Panc1 (cell line): ENCODE data around the gene MAML3. TPM values are rescaled to one million over a fixed set of nuclear protein-coding genes. Genes with fewer than 3 reads are reported as not detected.

ENCODE experiments used
- ATAC-seq: fragments of 200-7000 bp; cut with Tn5 transposase; 2 replicates; pipeline ENCODE4 v1.9.1; 2020; ENCODE audit warnings: mild to moderate bottlenecking, moderate library complexity
- BruUV-seq: library from RNA; stranded (reverse); fragments of 400-500 nt; replicated peaks from 2 replicates; lab custom pipeline; 2021; lab: Mats Ljungman, UMichigan
- CTCF ChIA-PET: fragments of 300-600 bp; sonication (Branson Sonifier 250); formaldehyde crosslinking; loops from one replicate; lab custom pipeline; 2022; ENCODE audit warnings: antibody characterized with exemption; lab: Charles Lee
- POLR2A ChIA-PET: fragments of 300-600 bp; sonication (Branson Sonifier 250); formaldehyde crosslinking; loops from one replicate; lab custom pipeline; 2022; ENCODE audit warnings: antibody characterized with exemption; lab: Charles Lee
- DNase-seq: peaks from one replicate; pipeline ENCODE4 v3.0.0-alpha.2; 2010; ENCODE audit warnings: low read depth, low spot score
- H3K27ac ChIP-seq: 2 replicates; pipeline ENCODE4 v1.5.1; 2011; ENCODE audit warnings: mild to moderate bottlenecking, low read length, inconsistent platforms
- H3K27me3 ChIP-seq: fragments of 200-500 bp; sonication (Bioruptor generic); 2 replicates; pipeline ENCODE4 v1.6.0; 2014; ENCODE audit warnings: low read length, inconsistent platforms; ENCODE audit not compliant: control insufficient read depth, insufficient read depth
- H3K36me3 ChIP-seq: fragments of 200-500 bp; sonication (Bioruptor generic); 2 replicates; pipeline ENCODE4 v1.5.1; 2014; ENCODE audit warnings: inconsistent platforms, mild to moderate bottlenecking, low read length, moderate library complexity; ENCODE audit not compliant: control insufficient read depth, insufficient read depth
- H3K4me1 ChIP-seq: 2 replicates; pipeline ENCODE4 v1.5.1; 2011; ENCODE audit warnings: inconsistent platforms, mild to moderate bottlenecking, low read length, moderate library complexity; ENCODE audit not compliant: control insufficient read depth, insufficient read depth
- H3K4me3 ChIP-seq, 2 experiments: 2 replicates each; pipeline ENCODE4 v1.5.1; 2011 to 2012; ENCODE audit warnings: low read depth in 2 of 2, low read length in 2 of 2, mild to moderate bottlenecking in 2 of 2, inconsistent platforms in 1 of 2, moderate library complexity in 1 of 2
- H3K9me3 ChIP-seq: fragments of 200-500 bp; sonication (Bioruptor generic); 2 replicates; pipeline ENCODE4 v1.5.1; 2014; ENCODE audit warnings: low read depth, mild to moderate bottlenecking, inconsistent platforms, low read length, moderate library complexity; ENCODE audit not compliant: control insufficient read depth, insufficient read depth
- POLR2AphosphoS5 ChIP-seq: IDR thresholded peaks from 2 replicates; pipeline ENCODE4 v1.6.1; 2012; ENCODE audit warnings: mild to moderate bottlenecking, low read depth, low read length, moderate library complexity
- SIN3A ChIP-seq: IDR thresholded peaks from 2 replicates; pipeline ENCODE4 v1.6.1; 2012; ENCODE audit warnings: low read depth, mild to moderate bottlenecking, low read length, moderate library complexity, borderline replicate concordance; ENCODE audit not compliant: insufficient read depth
- TCF7L2 ChIP-seq: IDR thresholded peaks from 2 replicates; pipeline ENCODE4 v1.6.1; 2011; ENCODE audit warnings: mild to moderate bottlenecking, low read depth, low read length, inconsistent platforms
- in situ Hi-C: cut with HindIII; loops from 2 replicates; pipeline ENCODE4 v1.10.0; 2016; ENCODE audit warnings: low sequenced_read_pairs, low pct_unique_long_range_greater_than_20kb
- intact Hi-C: fragments of 100-400 bp; cut with micrococcal nuclease; formaldehyde crosslinking; loops from one replicate; pipeline ENCODE4 v1.10.0; 2022; ENCODE audit not compliant: unreplicated experiment
- total RNA-seq: library from RNA; stranded (reverse); gene quantifications from one replicate; pipeline ENCODE4 v1.2.1, GENCODE V29; 2021; ENCODE audit not compliant: unreplicated experiment
- TF ChIP-seq, protein P1 (sequence below), 2 experiments: IDR thresholded peaks; 2 replicates each; pipeline ENCODE4 v1.6.1; 2011 to 2012; ENCODE audit warnings: low read depth in 2 of 2, control low read depth in 1 of 2, low read length in 1 of 2, mild to moderate bottlenecking in 1 of 2, moderate library complexity in 1 of 2; ENCODE audit not compliant: insufficient read depth in 1 of 2
- TF ChIP-seq, protein P2 (sequence below): fragments of 450-650 bp; IDR thresholded peaks from 2 replicates; pipeline ENCODE4 v1.5.1; 2017; ENCODE audit warnings: mild to moderate bottlenecking

Gene MAML3
- total RNA-seq, 1 experiment from 2014 or later, result 7.7 TPM

DNA sequence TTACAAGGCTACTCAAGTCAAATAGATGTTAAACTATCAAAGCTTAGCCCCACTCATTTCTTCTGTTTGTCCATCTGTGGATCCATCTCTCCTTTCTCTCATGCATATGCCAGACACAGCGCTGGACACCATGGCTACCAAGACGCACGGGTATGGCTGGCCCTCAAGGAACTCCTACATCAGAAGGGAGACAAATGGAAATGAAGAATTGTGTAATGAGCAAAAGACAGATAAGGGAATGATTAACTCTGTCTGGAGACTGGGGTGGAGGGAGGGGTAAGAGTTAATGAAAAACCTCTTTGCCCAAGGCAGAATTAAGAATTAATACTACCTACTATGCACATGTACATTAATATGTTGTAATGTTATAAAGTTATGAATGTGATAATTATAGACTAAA lies 400.3 kb downstream of the MAML3 start:
- in situ Hi-C loops, result no loop called here

DNA sequence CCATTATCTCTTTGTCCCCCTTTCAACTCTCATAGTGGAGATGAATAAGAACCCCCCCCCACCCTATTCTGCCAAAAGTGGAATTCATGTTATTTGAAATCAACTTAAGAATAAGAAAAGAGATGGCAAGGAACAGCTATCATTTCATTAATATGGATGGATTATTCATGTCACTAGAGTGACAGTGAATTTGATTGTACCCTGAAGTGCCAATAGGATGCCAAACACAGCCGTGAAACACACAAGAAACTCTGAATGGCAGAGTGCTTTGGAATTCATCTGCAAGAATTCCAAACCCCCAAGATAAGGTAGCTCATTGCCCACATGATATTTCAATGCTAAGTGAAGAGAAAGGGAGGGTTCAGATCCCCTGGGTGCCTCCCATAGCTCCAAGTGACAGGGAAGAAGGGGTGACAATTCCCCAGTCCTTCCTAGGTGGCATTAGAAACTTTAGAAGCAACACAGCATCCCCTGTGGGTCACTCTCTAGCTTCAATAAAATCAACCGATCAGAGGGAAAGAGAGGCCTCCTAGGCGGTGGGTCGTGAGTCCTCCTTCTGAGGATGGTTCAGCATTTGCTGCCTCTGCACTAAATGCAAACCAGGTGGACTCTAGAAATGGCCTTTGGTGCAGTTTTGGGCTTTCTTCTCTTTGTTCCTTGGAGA lies 404.0 kb downstream of the MAML3 start:
- no peak for ATAC-seq
- no TSS peak for BruUV-seq
- Histone ChIP-seq H3K27me3 (no peaks in the 10 kb centered on the region), H3K27ac (no peak overlapping the region), H3K4me1 (no peaks in the 10 kb centered on the region), H3K36me3 (no peaks in the 10 kb centered on the region), H3K4me3 (no peak overlapping the region), H3K9me3 (no peaks in the 10 kb centered on the region)
- CTCF ChIA-PET, result interaction anchor here (0.5 to 0.6 kb wide), 2 partner anchors 51 to 111 kb away, joined by 3 to 4 read pairs; no protein-coding TSS in a partner anchor
- TF ChIP-seq POLR2AphosphoS5, result no peak
- TF ChIP-seq TCF7L2, result no peak
- TF ChIP-seq, protein P1, sequence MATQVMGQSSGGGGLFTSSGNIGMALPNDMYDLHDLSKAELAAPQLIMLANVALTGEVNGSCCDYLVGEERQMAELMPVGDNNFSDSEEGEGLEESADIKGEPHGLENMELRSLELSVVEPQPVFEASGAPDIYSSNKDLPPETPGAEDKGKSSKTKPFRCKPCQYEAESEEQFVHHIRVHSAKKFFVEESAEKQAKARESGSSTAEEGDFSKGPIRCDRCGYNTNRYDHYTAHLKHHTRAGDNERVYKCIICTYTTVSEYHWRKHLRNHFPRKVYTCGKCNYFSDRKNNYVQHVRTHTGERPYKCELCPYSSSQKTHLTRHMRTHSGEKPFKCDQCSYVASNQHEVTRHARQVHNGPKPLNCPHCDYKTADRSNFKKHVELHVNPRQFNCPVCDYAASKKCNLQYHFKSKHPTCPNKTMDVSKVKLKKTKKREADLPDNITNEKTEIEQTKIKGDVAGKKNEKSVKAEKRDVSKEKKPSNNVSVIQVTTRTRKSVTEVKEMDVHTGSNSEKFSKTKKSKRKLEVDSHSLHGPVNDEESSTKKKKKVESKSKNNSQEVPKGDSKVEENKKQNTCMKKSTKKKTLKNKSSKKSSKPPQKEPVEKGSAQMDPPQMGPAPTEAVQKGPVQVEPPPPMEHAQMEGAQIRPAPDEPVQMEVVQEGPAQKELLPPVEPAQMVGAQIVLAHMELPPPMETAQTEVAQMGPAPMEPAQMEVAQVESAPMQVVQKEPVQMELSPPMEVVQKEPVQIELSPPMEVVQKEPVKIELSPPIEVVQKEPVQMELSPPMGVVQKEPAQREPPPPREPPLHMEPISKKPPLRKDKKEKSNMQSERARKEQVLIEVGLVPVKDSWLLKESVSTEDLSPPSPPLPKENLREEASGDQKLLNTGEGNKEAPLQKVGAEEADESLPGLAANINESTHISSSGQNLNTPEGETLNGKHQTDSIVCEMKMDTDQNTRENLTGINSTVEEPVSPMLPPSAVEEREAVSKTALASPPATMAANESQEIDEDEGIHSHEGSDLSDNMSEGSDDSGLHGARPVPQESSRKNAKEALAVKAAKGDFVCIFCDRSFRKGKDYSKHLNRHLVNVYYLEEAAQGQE (IDR thresholded peaks at IDR 0.05; ENCODE audit: insufficient read depth in 1 of 2, low read depth in 2 of 2, low read length in 1 of 2), result no peak
- TF ChIP-seq, protein P2, sequence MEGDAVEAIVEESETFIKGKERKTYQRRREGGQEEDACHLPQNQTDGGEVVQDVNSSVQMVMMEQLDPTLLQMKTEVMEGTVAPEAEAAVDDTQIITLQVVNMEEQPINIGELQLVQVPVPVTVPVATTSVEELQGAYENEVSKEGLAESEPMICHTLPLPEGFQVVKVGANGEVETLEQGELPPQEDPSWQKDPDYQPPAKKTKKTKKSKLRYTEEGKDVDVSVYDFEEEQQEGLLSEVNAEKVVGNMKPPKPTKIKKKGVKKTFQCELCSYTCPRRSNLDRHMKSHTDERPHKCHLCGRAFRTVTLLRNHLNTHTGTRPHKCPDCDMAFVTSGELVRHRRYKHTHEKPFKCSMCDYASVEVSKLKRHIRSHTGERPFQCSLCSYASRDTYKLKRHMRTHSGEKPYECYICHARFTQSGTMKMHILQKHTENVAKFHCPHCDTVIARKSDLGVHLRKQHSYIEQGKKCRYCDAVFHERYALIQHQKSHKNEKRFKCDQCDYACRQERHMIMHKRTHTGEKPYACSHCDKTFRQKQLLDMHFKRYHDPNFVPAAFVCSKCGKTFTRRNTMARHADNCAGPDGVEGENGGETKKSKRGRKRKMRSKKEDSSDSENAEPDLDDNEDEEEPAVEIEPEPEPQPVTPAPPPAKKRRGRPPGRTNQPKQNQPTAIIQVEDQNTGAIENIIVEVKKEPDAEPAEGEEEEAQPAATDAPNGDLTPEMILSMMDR, result no peak
- no peak for TF ChIP-seq SIN3A
- DNase-seq, result no peak
- intact Hi-C loops, result no loop called here
- POLR2A ChIA-PET, result no interaction called here
- in situ Hi-C loops, result no loop called here

More for the DNA sequence above, 400.3 kb downstream of the MAML3 start:
- Histone ChIP-seq H3K27me3 (no peaks in the 10 kb centered on the region), H3K36me3 (no peaks in the 10 kb centered on the region), H3K9me3 (no peaks in the 10 kb centered on the region), H3K4me1 (no peaks in the 10 kb centered on the region), H3K27ac (no peak overlapping the region), H3K4me3 (no peak overlapping the region)
- intact Hi-C loops, result no loop called here
- CTCF ChIA-PET, result no interaction called here
- ATAC-seq (no peak), DNase-seq (no peak)
- TF ChIP-seq POLR2AphosphoS5 (no peak), SIN3A (no peak), TCF7L2 (no peak)
- TF ChIP-seq, protein P1 (IDR thresholded peaks at IDR 0.05; ENCODE audit: insufficient read depth in 1 of 2, low read depth in 2 of 2, low read length in 1 of 2), result no peak
- TF ChIP-seq, protein P2, result no peak
- POLR2A ChIA-PET, result no interaction called here
- no TSS peak for BruUV-seq
